NCI-H187 (cell line): Measurements from ENCODE around the gene GRK5.

Experiments used
- DNase-seq, 2 experiments: peaks; one replicate each; lab custom pipeline; 2025; lab: John Stamatoyannopoulos, UW

GRK5 gene

GRCh38 chr10:119198438-119198837 is 8.9 kb upstream of the GRK5 start:
- DNase-seq: no peak

DNA sequence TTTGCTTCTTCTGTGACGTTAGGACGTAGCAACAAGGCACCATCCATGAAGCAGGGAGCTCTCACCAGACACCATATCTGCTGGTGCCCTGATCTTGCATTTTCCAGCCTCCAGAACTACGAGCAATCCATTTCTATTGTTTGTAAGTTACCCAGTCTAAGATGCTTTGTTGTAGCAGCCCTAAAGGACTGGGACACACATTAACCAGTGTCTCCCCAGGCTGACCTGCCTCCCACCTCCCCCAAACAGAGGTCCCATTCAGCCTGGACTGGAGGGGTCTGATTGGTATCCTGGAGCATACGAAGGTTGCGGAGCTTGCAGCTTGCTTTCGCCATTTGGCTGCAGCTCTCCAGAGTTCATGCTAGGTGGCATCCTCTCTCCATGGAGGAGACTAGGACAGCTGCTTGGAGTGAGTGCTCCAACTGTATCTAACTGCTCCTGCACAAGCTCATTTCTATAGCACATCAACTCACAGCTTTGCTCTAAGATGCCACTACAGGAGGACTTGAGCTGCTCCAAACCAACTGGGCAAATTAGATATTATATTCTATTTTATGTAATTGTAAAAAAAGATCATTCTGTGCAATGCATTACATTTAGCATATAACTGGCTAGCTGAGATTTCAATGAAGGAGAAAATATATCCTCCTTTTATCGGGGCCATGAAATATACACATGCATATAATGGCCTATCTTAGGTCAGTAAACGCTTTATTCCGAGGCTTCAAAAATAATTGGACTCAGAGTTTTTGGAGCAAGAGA is 8.0 kb upstream of the GRK5 start:
- DNase-seq: no peak

DNA sequence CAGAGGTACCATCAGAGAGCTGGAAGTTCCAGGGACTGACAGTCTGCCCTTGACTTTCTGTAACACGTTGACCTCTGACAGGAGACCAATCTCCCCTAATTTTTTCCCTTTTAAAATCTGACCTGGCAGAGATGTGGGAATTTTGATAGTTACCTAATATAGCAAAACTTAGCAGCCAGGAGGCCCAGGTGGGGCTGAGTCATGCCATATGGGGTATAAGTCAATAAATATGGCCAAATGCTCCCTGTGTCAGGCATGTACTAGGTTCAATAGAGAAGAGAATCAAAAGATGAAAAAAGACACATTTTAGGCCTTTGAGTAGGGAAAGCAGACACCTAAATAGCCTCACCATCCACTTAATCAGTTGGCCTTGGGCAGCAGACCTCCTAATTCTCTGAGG is 6.1 kb upstream of the GRK5 start:
- DNase-seq: no peak

DNA sequence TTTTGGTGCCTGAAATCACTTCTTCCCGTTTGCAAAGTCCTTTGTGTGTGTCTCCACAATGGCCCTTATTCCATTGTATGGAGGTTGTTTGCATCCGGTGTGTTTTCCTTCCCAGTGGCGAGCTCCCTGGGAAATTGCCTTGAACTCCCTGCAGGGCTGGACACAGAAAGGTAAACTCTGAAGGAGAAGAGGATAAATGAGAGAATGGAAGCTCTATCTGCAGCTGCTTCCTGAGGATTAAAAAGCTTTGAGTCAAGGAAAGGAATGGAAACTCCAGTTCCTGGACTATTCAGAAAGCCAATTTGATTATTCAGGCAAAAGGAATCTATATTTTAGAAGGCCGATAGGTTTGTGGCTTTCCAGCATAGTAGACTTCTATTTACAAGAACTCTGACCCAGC is 4.4 kb upstream of the GRK5 start:
- DNase-seq: no peak

GRCh38 chr10:119205894-119206602 is 1.3 kb upstream of the GRK5 start:
- no peak for DNase-seq

- DNase-seq: peak in 1 of 2 experiments; percentile 12
Measured at GRCh38 chr10:119206603-119207365, 587 bp upstream of the GRK5 start.

DNA sequence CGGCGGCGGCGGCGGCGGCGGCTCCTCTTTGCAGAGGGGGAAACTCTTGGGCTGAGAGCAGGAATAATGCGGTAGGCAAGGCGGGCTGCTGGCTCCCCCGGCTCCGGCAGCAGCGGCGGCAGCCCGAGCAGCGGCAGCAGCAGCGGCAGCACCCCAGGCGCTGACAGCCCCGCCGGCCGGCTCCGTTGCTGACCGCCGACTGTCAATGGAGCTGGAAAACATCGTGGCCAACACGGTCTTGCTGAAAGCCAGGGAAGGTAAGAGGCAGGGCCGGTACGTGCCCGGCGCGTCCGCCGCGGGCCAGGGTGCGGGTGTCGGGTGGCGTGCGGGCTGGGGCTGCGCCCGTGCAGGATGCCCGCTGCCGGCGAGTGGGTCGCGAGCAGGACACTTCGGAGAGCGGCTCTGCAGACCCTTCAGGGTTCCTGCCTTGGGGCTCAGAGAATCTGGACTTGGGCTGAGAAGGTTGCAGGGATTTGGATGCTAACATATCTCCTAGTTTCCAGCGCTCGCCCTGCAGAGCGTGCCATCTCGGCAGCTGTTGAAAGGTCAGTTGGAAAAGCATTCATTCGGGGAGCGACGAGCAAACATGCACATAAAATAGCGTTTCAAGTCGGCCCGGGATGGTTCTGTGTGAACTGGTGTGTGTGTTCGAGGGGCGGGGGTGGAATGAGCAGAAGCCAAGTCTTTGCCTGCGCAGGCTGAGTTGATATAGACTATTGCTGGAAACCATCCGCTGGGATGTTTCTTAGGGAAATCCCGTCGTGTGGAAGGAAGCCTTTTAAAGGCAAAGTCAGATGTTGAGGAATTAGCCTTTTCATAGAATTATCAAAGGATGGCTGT is 562 bp downstream of the GRK5 start:
- peak in 1 of 2 experiments; percentile 44 for DNase-seq

DNA sequence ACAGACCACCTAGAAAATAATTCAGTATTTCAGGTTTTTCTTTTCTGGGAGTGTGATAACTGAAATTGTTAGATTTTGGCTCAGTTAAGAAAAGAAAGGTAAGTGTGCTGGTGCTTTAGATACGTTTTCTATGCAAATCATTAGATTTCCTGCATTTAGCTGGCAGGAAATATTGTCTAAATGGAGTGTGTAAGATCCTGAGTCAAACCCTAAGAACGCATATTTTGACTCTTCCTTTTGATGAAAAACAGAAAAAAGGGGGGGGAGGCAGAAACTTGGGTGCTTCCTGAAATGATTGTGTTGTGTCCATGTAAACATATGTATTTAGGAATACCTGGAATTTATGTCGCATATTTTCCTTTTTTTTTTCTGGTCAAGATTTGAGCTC is 1.2 kb downstream of the GRK5 start:
- DNase-seq: no peak

GRCh38 chr10:119209035-119209735 is 1.8 kb downstream of the GRK5 start:
- no peak for DNase-seq

- no peak for DNase-seq
Measured at GRCh38 chr10:119209736-119210355, 2.5 kb downstream of the GRK5 start.

- no peak for DNase-seq
Measured at GRCh38 chr10:119210633-119211032, 3.3 kb downstream of the GRK5 start.

DNA sequence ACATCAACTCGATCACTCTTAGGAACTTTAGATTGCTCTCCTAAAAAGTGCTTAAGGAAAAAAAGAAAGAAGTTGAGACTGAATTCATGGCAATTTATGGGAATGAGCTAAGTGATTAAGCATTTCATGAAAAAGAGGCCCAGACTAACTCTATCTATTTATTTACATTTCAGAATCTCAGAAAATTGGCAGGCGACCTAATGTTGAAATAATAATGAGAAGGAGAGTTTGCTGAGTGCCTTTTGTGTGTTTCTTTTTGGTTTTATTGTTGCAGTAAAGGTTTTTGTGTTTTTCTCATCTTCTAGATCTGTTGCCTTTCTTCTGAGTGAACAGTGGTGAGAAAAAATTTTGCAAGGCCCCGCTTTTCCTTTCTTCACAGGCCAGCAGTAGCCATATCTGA is 3.8 kb downstream of the GRK5 start:
- DNase-seq: no peak

- DNase-seq: no peak
Measured at GRCh38 chr10:119211625-119212441, 4.5 kb downstream of the GRK5 start.

GRCh38 chr10:119215371-119215770 is 8.0 kb downstream of the GRK5 start:
- DNase-seq: no peak

GRCh38 chr10:119216127-119216526 is 8.8 kb downstream of the GRK5 start:
- DNase-seq: no peak

DNA sequence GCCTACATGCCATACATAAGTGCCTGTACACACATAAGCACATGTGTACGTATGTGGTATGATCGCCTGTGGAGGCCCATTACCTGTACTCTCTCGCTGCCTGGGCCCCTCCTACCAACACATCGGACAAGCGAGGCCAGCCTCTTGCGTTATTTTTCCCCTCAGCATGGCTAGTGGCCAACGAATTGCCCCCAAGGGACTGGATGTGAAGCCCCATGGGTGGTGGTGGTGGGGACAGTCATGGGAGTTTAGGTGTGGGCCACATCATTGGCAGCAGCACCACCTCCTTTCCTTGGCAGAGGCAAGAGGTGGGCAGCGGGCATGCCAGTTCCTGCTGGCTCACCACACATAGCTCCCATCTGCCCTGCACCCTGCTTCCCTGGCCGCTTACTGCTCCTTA is 10.0 kb downstream of the GRK5 start:
- no peak for DNase-seq

DNA sequence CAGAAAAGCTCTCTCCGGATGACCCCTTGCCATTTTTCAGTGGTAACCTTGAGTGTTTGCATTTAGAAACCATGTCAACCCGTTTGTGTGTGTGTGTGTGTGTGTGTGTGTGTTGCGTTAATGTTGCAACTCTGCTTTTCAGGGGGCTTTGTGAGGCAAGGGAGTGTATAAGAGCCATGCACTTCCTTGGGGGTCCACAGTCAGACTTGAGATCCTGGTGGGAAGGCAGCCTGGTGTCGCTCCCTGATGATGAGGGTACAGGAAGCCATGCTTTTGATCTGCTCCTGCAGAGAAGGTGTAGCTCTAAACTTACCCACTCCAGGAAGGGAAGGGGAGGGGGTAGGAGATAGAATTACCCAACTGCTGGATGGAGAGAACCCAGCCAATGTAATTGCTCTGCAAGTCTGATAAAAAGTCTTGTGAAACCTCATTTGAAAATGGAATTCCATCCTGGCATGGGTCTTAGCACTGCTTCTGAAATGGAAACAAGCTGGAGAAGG is 10.7 kb downstream of the GRK5 start:
- no peak for DNase-seq

DNA sequence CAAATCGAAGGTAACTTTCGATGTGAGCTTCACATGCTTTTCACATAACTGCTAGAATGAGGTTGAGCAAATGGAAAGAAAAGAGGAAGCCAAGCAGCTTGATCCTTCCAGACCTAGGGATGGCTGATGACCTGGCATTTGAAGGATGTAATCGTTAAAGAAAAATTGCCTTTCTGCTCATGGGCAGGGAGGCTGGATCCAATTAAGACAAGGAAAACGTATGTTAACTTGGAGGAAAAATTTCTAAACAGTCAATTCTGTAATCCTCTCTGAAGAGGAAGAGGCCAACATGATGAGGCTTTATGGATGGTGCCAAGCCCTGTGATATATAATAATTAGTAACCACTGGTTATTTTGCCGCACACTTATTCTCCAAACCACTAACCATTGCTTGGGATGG is 12.5 kb downstream of the GRK5 start:
- no peak for DNase-seq

GRCh38 chr10:119221201-119221600 is 13.8 kb downstream of the GRK5 start:
- DNase-seq: no peak

DNA sequence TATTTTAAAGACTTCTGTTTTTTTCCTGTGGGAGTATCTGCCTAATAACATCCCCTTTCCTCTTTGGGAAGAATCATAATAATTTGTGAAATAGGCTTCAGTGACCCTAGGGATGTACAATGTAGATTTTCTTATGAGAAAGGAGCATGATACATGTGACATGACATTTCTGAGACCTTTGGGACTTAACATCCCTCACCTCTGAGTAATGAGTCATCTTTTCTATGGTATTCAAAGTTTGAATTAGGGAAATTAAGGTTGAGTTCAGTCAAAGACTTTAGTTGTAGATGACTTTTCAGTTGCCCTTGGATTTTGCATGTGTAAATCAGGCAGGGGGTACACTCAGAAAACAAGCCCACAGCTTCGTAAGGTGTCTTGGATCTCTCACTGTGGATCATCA is 14.3 kb downstream of the GRK5 start:
- DNase-seq: no peak
